T-helper 22 cell (primary cell): ENCODE results near the gene RFX8.
"Not testable (repeated sequence)": the region's sequence is repeated elsewhere in the genome, so short reads cannot be mapped to it uniquely, and the experiment has no call there.

Experiments used
- DNase-seq: peaks from one replicate; pipeline ENCODE4 v3.0.0-alpha.2; 2020; ENCODE audit warnings: low read depth

The RFX8 gene

GRCh38 chr2:101486258-101486701, 11.4 kb upstream of the RFX8 start:
- no peak for DNase-seq

GRCh38 chr2:101485856-101486255, 10.9 kb upstream of the RFX8 start:
- no peak for DNase-seq

GRCh38 chr2:101480764-101481163, 5.9 kb upstream of the RFX8 start:
- no peak for DNase-seq

- DNase-seq, result no peak
Observed at GRCh38 chr2:101479810-101480209, 4.9 kb upstream of the RFX8 start.

- no peak for DNase-seq
Observed at GRCh38 chr2:101479328-101479727, 4.4 kb upstream of the RFX8 start.

- no peak for DNase-seq
Observed at GRCh38 chr2:101478181-101479001, 3.5 kb upstream of the RFX8 start.

GRCh38 chr2:101477556-101477955, 2.6 kb upstream of the RFX8 start:
- DNase-seq, result no peak

- DNase-seq, result no peak
Observed at GRCh38 chr2:101476605-101477208, 1.8 kb upstream of the RFX8 start.

GRCh38 chr2:101473911-101474701, 806 bp downstream of the RFX8 start:
- DNase-seq, result no peak

- DNase-seq, result no peak
Observed at GRCh38 chr2:101473591-101473910, 1.4 kb downstream of the RFX8 start.

- no peak for DNase-seq
Observed at GRCh38 chr2:101469863-101470262, 5.0 kb downstream of the RFX8 start.

GRCh38 chr2:101467306-101467705, 7.6 kb downstream of the RFX8 start:
- DNase-seq, result no peak

- DNase-seq, result no peak
Observed at GRCh38 chr2:101466426-101466825, 8.5 kb downstream of the RFX8 start.

GRCh38 chr2:101464841-101465240, 10.1 kb downstream of the RFX8 start:
- no peak for DNase-seq

GRCh38 chr2:101463911-101464641, 10.8 kb downstream of the RFX8 start:
- DNase-seq, result no peak

- DNase-seq, result no peak
Observed at GRCh38 chr2:101463421-101463820, 11.5 kb downstream of the RFX8 start.

GRCh38 chr2:101461381-101461780, 13.5 kb downstream of the RFX8 start:
- no peak for DNase-seq

GRCh38 chr2:101454408-101454807, 20.5 kb downstream of the RFX8 start:
- not testable (repeated sequence) for DNase-seq

GRCh38 chr2:101450965-101451364, 23.9 kb downstream of the RFX8 start:
- no peak for DNase-seq

GRCh38 chr2:101446869-101447268, 28.0 kb downstream of the RFX8 start:
- DNase-seq, result no peak

GRCh38 chr2:101442667-101443061, 32.2 kb downstream of the RFX8 start:
- no peak for DNase-seq

GRCh38 chr2:101442042-101442666, 32.8 kb downstream of the RFX8 start:
- DNase-seq, result no peak
